Heart right ventricle (tissue), 16 donors: ENCODE results near the gene LIMCH1. TPM values are rescaled to one million over a fixed set of nuclear protein-coding genes. Genes with fewer than 3 reads are reported as not detected.

Source experiments
- ATAC-seq, 8 donors: fragments of 200-7000 bp; cut with Tn5 transposase; one replicate each; pipeline ENCODE4 v1.9.1; 2020; ENCODE audit warnings: mild to moderate bottlenecking in 8 of 8, moderate library complexity in 8 of 8, moderate number of reproducible peaks in 1 of 8
- DNase-seq, 2 donors: peaks; one replicate each; pipeline ENCODE4 v3.0.0-alpha.2; 2020
- H3K27ac ChIP-seq, 10 donors: fragments of 200-600 bp; sonication (generic) in 2 of 10; one replicate each; pipeline versions ENCODE4 v1.5.0 to v1.8.0; 2020 to 2022; ENCODE audit warnings: mild to moderate bottlenecking in 3 of 10
- H3K27me3 ChIP-seq, 7 donors: fragments of 200-600 bp; one replicate each; pipeline ENCODE4 v1.8.0; 2021 to 2022; ENCODE audit warnings: mild to moderate bottlenecking in 2 of 7
- H3K36me3 ChIP-seq, 9 donors: fragments of 200-600 bp; sonication (generic) in 1 of 9; one replicate each; pipeline versions ENCODE4 v1.5.0 to v1.8.0; 2020 to 2022; ENCODE audit warnings: mild to moderate bottlenecking in 2 of 9
- H3K4me1 ChIP-seq, 9 donors: fragments of 200-600 bp; sonication (generic) in 1 of 9; one replicate each; pipeline versions ENCODE4 v1.5.0 to v1.8.0; 2020 to 2022; ENCODE audit warnings: mild to moderate bottlenecking in 4 of 9
- H3K4me3 ChIP-seq, 10 donors: fragments of 200-600 bp; sonication (generic) in 2 of 10; one replicate each; pipeline versions ENCODE4 v1.5.0 to v1.8.0; 2020 to 2022; ENCODE audit warnings: mild to moderate bottlenecking in 7 of 10, moderate library complexity in 2 of 10
- H3K9me3 ChIP-seq, 11 donors: fragments of 200-600 bp in 10 of 11; sonication (generic) in 2 of 11; one replicate each; pipeline versions ENCODE4 v1.5.0 to v1.8.0; 2013 to 2022; ENCODE audit warnings: mild to moderate bottlenecking in 2 of 11, control low read depth in 1 of 11, moderate library complexity in 1 of 11
- WGBS, 2 donors: extraction: QIAGEN DNeasy Blood & Tissue Kit; methylation state at CpG; one replicate each; pipeline ENCODE4 v1.1.7; 2013; ENCODE audit warnings: inconsistent platforms in 1 of 2; 5-methylcytosine and 5-hydroxymethylcytosine counted together
- intact Hi-C, 10 donors: fragments of 100-400 bp; cut with DNase I; formaldehyde crosslinking; loops; one replicate each; pipeline versions ENCODE4 v1.11.1 to v1.14.2; 2022
- polyA plus RNA-seq, 2 donors: library from polyadenylated mRNA; stranded (reverse); fragments of 200-250 nt; gene quantifications; one replicate each; pipeline ENCODE4 v1.2.3, GENCODE V29; 2013
- total RNA-seq, 10 donors: library from RNA; stranded (reverse); fragmentation: NEBNext Ultra II Directional in 3 of 10; extraction: Animal tissue kit (Norgen Biotek cat#: 25700) in 3 of 10; gene quantifications; one replicate each; pipeline versions ENCODE4 v1.2.1 to v1.2.4, GENCODE V29; 2021 to 2023
- TF ChIP-seq, protein P1 (sequence below), 9 donors: fragments of 200-600 bp; sonication (generic) in 2 of 9; IDR thresholded peaks; one replicate each; pipeline versions ENCODE4 v1.5.0 to v1.8.0; 2021 to 2022; ENCODE audit warnings: antibody characterized with exemption in 9 of 9, mild to moderate bottlenecking in 5 of 9, moderate library complexity in 1 of 9
- donor health status: Arrhythmogenic right ventricular cardiomyopathy.
- donor health status: ischemic (EF 13 %, LVEDD 7.1; RV severe dilation, severe dysfunction).
- donor health status: healthy with polysubstance abuse.
- donor health status: DM: no; HTN: yes; CAD: no.
- donor health status: DM: no; HTN: no; CAD: no.
- donor health status: ischemic (EF 25% LVEDD 6.9; RV normal size, moderate dysfunction).
- donor health status: ischemic (EF 25% LVEDD 5.7; RV mildly dilated, moderate dysfunction).
- donor health status: healthy.
- donor health status: DM: yes; HTN: yes; CAD: no.
- donor health status: Ischemic cardiomyopathy.
- donor health status: ischemic (EF 35%, LVEDD 5.7; RV mildly dilated, moderate dysfunction).
- donor health status: nonischemic (EF 11% LVEDD 7.7; RV severe dilation, severe dysfunction).
- donor health status: DM: yes; HTN: yes; CAD: no.
- donor health status: PGD.
- donor health status: ischemic (EF 29% LVEDD 5.4; RV normal size, mild dysfunction).
- donor health status: nonischemic (EF 23%, LVEDD 6.1; RV moderate dilation, normal function).

Gene LIMCH1
- total and polyA plus RNA-seq, 12 donors: 28.4 to 410 (median 280) TPM

DNA sequence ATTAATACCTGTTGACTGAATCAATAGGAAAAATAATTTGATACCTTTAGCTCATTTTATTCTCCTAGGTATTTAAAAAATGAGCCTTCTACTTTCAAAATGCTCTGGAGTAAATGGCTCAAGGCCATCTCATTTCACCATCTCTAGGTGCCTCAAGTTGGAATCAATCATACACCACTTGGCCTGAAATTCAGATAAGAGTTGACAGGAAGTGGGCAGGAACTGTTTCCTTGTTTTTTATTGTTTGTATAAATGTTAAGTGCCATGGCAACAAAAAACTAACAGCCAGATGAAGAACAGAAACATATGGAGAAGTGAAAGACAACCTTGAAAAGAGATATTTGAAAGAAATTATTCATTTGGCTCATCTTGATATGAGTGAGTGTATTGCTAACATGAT, 12.4 kb downstream of the LIMCH1 start:
- ATAC-seq (peak in 4 of 8 donors; percentile 34 to 87 (median 56)), DNase-seq (no peak)
- intact Hi-C loops: loop anchor here in 1 of 10 donors (2.0 kb wide), 1 partner anchor 14 kb away; no protein-coding TSS in a partner anchor
- Histone ChIP-seq H3K27me3 (no peaks in the 10 kb centered on the region), H3K9me3 (no peaks in the 10 kb centered on the region), H3K27ac (peak overlapping the region in 7 of 10 donors; percentile 1 to 28 (median 6)), H3K36me3 (no peaks in the 10 kb centered on the region), H3K4me1 (peaks cover 2 to 73% (median 52%) of the 10 kb centered on the region in 9 donors), H3K4me3 (no peak overlapping the region)
- TF ChIP-seq, protein P1, sequence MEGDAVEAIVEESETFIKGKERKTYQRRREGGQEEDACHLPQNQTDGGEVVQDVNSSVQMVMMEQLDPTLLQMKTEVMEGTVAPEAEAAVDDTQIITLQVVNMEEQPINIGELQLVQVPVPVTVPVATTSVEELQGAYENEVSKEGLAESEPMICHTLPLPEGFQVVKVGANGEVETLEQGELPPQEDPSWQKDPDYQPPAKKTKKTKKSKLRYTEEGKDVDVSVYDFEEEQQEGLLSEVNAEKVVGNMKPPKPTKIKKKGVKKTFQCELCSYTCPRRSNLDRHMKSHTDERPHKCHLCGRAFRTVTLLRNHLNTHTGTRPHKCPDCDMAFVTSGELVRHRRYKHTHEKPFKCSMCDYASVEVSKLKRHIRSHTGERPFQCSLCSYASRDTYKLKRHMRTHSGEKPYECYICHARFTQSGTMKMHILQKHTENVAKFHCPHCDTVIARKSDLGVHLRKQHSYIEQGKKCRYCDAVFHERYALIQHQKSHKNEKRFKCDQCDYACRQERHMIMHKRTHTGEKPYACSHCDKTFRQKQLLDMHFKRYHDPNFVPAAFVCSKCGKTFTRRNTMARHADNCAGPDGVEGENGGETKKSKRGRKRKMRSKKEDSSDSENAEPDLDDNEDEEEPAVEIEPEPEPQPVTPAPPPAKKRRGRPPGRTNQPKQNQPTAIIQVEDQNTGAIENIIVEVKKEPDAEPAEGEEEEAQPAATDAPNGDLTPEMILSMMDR (IDR thresholded peaks at IDR 0.05): no peak

DNA sequence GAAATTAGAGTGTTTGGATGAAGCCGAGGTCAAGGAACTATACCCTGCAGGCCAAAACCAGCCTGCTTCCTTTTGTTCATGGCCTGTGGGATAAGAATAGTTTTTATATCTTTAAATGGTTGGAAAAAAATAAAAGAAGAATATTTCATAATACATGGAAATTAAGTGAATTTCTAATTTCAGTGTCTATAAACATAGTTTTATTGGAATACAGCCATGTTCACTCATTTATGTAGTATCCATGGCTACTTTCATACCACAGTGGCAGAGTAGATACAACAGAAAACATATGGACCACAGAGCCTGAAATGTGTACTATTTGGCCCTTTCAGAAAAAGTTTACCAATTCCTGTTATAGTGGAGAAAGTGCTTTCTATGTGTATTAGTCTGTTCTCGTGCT, 13.6 kb downstream of the LIMCH1 start:
- H3K27me3 ChIP-seq: no peaks in the 10 kb centered on the region
- no peaks in the 10 kb centered on the region for H3K9me3 ChIP-seq
- no peak overlapping the region for H3K4me3 ChIP-seq
- WGBS, 2 donors: 90 to 92% methylated on average over 2 of the region's 2 CpGs
- H3K4me1 ChIP-seq: peaks cover 1 to 69% (median 52%) of the 10 kb centered on the region in 9 donors
- no peaks in the 10 kb centered on the region for H3K36me3 ChIP-seq
- ATAC-seq (no peak), DNase-seq (no peak)
- intact Hi-C loops: loop anchor here in 1 of 10 donors (2.0 kb wide), 1 partner anchor 13 kb away; no protein-coding TSS in a partner anchor
- H3K27ac ChIP-seq: peak overlapping the region in 2 of 10 donors; percentile 5 to 28
- TF ChIP-seq, protein P1 (IDR thresholded peaks at IDR 0.05): no peak

DNA sequence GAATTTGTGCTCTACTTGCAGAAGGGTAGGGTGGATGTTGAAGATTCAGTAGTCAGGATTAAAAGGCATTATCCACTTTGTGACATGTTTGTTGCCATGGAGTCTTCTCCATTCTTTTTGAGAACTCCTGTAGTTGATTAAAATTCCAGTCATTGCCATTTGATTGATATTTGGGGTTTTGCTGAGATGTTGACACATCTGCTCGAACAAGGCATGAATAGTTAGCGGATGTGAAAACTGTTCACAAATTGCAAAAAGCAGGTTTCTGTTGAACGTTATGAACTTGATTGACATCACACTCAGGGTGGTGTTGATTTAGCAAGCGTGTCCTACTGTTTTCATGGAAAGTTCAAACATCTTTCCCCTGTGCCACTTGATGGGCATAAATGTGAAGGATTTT, 16.9 kb downstream of the LIMCH1 start:
- 92 to 94% methylated on average over 4 of the region's 4 CpGs for WGBS, 2 donors
- H3K9me3 ChIP-seq: no peaks in the 10 kb centered on the region
- no peaks in the 10 kb centered on the region for H3K27me3 ChIP-seq
- TF ChIP-seq, protein P1 (IDR thresholded peaks at IDR 0.05): no peak
- no peak overlapping the region for H3K27ac ChIP-seq
- H3K36me3 ChIP-seq: no peaks in the 10 kb centered on the region
- no peak for DNase-seq
- ATAC-seq: no peak
- no peak overlapping the region for H3K4me3 ChIP-seq
- intact Hi-C loops: no loop called here
- H3K4me1 ChIP-seq: peaks cover 5 to 77% (median 45%) of the 10 kb centered on the region in 9 donors

DNA sequence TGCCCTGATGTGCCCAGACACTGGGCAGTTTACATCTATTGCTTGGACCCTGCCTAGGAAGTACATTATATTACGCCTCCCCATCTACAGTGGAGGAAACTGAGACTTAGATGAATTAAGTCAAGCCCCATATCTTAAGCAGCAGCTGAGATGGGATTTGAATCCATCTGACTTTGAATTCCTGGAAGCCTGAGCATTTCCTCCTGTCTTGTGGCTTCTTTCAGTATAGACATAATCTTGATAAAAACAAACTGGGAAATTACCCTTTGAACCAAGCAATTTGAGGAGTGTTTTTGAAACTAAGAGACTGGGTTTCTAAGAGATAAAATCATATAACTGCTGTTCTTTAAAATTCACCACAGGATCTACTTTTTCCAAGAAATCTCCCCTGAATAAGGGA, 18.6 kb downstream of the LIMCH1 start:
- peaks cover 0 to 77% (median 39%) of the 10 kb centered on the region in 9 donors for H3K4me1 ChIP-seq
- H3K9me3 ChIP-seq: no peaks in the 10 kb centered on the region
- ATAC-seq: no peak
- intact Hi-C loops: no loop called here
- no peak for DNase-seq
- H3K27ac ChIP-seq: no peak overlapping the region
- WGBS, 2 donors: 78% methylated on average over 1 of the region's 1 CpG
- H3K4me3 ChIP-seq: no peak overlapping the region
- TF ChIP-seq, protein P1 (IDR thresholded peaks at IDR 0.05): no peak
- H3K36me3 ChIP-seq: no peaks in the 10 kb centered on the region
- H3K27me3 ChIP-seq: no peaks in the 10 kb centered on the region
